ENCODE data around the gene PCSK4.

The PCSK4 gene

GRCh38 chr19:1455336-1456120 is 34.6 kb downstream of the PCSK4 start (continued):
- TF ChIP-seq, protein P1, sequence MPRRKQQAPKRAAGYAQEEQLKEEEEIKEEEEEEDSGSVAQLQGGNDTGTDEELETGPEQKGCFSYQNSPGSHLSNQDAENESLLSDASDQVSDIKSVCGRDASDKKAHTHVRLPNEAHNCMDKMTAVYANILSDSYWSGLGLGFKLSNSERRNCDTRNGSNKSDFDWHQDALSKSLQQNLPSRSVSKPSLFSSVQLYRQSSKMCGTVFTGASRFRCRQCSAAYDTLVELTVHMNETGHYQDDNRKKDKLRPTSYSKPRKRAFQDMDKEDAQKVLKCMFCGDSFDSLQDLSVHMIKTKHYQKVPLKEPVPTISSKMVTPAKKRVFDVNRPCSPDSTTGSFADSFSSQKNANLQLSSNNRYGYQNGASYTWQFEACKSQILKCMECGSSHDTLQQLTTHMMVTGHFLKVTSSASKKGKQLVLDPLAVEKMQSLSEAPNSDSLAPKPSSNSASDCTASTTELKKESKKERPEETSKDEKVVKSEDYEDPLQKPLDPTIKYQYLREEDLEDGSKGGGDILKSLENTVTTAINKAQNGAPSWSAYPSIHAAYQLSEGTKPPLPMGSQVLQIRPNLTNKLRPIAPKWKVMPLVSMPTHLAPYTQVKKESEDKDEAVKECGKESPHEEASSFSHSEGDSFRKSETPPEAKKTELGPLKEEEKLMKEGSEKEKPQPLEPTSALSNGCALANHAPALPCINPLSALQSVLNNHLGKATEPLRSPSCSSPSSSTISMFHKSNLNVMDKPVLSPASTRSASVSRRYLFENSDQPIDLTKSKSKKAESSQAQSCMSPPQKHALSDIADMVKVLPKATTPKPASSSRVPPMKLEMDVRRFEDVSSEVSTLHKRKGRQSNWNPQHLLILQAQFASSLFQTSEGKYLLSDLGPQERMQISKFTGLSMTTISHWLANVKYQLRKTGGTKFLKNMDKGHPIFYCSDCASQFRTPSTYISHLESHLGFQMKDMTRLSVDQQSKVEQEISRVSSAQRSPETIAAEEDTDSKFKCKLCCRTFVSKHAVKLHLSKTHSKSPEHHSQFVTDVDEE (CRISPR knock-in tag; IDR thresholded peaks at IDR 0.05) = no peak
- TF ChIP-seq SNAI2 (CRISPR knock-in tag; IDR thresholded peaks at IDR 0.05) = no peak
- TF ChIP-seq OSR1 (CRISPR knock-in tag; IDR thresholded peaks at IDR 0.05) = no peak
- TF ChIP-seq ZC3H10 (CRISPR knock-in tag; IDR thresholded peaks at IDR 0.05) = no peak
- TF ChIP-seq PPARA (CRISPR knock-in tag; IDR thresholded peaks at IDR 0.05; ENCODE audit: borderline replicate concordance) = no peak

DNA sequence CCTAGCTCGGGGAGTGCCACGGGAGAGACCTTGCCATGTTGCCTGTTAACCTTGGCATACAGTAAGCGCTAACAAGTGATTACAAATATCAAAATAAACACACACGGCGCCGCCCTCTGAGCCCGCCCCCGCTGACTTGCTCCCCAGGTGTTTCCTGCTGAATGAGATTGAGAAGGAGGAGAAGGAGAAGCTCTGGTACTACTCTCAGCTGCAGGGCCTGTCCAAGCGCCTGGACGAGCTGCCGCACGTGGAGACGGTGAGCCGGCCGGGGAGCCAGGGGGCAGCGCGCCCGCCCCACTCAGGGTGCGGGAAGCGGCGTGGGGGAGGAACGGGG is 35.2 kb downstream of the PCSK4 start:
- no peak for ATAC-seq
- TF ChIP-seq OSR1 (CRISPR knock-in tag; IDR thresholded peaks at IDR 0.05) (no peak), SNAI2 (CRISPR knock-in tag; IDR thresholded peaks at IDR 0.05) (no peak), ZFP3 (CRISPR knock-in tag; IDR thresholded peaks at IDR 0.05) (no peak), ZNF70 (CRISPR knock-in tag; IDR thresholded peaks at IDR 0.05) (no peak), RARB (CRISPR knock-in tag; IDR thresholded peaks at IDR 0.05) (no peak), TCF4 (CRISPR knock-in tag; IDR thresholded peaks at IDR 0.05; ENCODE audit: borderline replicate concordance) (no peak)
- TF ChIP-seq, protein P1 (CRISPR knock-in tag; IDR thresholded peaks at IDR 0.05) = no peak
- TF ChIP-seq, protein P2, sequence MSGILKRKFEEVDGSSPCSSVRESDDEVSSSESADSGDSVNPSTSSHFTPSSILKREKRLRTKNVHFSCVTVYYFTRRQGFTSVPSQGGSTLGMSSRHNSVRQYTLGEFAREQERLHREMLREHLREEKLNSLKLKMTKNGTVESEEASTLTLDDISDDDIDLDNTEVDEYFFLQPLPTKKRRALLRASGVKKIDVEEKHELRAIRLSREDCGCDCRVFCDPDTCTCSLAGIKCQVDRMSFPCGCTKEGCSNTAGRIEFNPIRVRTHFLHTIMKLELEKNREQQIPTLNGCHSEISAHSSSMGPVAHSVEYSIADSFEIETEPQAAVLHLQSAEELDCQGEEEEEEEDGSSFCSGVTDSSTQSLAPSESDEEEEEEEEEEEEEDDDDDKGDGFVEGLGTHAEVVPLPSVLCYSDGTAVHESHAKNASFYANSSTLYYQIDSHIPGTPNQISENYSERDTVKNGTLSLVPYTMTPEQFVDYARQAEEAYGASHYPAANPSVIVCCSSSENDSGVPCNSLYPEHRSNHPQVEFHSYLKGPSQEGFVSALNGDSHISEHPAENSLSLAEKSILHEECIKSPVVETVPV (CRISPR knock-in tag; IDR thresholded peaks at IDR 0.05) = no peak

- ATAC-seq = peak; percentile 3; the same call in 1 of the 3 replicates
- TF ChIP-seq ZFP30 (CRISPR knock-in tag; IDR thresholded peaks at IDR 0.05) (no peak), ARNTL (CRISPR knock-in tag; IDR thresholded peaks at IDR 0.05; ENCODE audit: borderline replicate concordance, low read depth) (no peak), BACH2 (CRISPR knock-in tag; IDR thresholded peaks at IDR 0.05; ENCODE audit: borderline replicate concordance) (no peak), GLIS3 (CRISPR knock-in tag; IDR thresholded peaks at IDR 0.05) (no peak), ISL1 (CRISPR knock-in tag; IDR thresholded peaks at IDR 0.05) (no peak), ZNF8 (CRISPR knock-in tag; IDR thresholded peaks at IDR 0.05) (no peak), OSR1 (CRISPR knock-in tag; IDR thresholded peaks at IDR 0.05) (no peak), SNAI2 (CRISPR knock-in tag; IDR thresholded peaks at IDR 0.05) (no peak), CSDC2 (CRISPR knock-in tag; IDR thresholded peaks at IDR 0.05) (no peak), ZFP3 (CRISPR knock-in tag; IDR thresholded peaks at IDR 0.05) (no peak), ESRRG (CRISPR knock-in tag; IDR thresholded peaks at IDR 0.05) (no peak)
- TF ChIP-seq, protein P2 (CRISPR knock-in tag; IDR thresholded peaks at IDR 0.05) = no peak
- TF ChIP-seq, protein P1 (CRISPR knock-in tag; IDR thresholded peaks at IDR 0.05) = no peak
- TF ChIP-seq, protein P3, sequence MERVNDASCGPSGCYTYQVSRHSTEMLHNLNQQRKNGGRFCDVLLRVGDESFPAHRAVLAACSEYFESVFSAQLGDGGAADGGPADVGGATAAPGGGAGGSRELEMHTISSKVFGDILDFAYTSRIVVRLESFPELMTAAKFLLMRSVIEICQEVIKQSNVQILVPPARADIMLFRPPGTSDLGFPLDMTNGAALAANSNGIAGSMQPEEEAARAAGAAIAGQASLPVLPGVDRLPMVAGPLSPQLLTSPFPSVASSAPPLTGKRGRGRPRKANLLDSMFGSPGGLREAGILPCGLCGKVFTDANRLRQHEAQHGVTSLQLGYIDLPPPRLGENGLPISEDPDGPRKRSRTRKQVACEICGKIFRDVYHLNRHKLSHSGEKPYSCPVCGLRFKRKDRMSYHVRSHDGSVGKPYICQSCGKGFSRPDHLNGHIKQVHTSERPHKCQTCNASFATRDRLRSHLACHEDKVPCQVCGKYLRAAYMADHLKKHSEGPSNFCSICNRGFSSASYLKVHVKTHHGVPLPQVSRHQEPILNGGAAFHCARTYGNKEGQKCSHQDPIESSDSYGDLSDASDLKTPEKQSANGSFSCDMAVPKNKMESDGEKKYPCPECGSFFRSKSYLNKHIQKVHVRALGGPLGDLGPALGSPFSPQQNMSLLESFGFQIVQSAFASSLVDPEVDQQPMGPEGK (CRISPR knock-in tag; IDR thresholded peaks at IDR 0.05; ENCODE audit: borderline replicate concordance) = no peak
- TF ChIP-seq, protein P4, sequence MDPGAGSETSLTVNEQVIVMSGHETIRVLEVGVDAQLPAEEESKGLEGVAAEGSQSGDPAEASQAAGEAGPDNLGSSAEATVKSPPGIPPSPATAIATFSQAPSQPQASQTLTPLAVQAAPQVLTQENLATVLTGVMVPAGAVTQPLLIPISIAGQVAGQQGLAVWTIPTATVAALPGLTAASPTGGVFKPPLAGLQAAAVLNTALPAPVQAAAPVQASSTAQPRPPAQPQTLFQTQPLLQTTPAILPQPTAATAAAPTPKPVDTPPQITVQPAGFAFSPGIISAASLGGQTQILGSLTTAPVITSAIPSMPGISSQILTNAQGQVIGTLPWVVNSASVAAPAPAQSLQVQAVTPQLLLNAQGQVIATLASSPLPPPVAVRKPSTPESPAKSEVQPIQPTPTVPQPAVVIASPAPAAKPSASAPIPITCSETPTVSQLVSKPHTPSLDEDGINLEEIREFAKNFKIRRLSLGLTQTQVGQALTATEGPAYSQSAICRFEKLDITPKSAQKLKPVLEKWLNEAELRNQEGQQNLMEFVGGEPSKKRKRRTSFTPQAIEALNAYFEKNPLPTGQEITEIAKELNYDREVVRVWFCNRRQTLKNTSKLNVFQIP (CRISPR knock-in tag; IDR thresholded peaks at IDR 0.05; ENCODE audit: borderline replicate concordance, low read depth) = no peak
Observed at GRCh38 chr19:1453525-1454364, 36.4 kb downstream of the PCSK4 start.

All from SK-N-SH treated with all-trans-retinoic acid at 6 μM for 48 hours (cell line).